Psoas muscle (tissue), 8 donors: ENCODE results near the gene LRRC4B. TPM values are rescaled to one million over a fixed set of nuclear protein-coding genes. Genes with fewer than 3 reads are reported as not detected.
"Not testable (repeated sequence)": the region's sequence is repeated elsewhere in the genome, so short reads cannot be mapped to it uniquely, and the experiment has no call there.

Source experiments
- ATAC-seq, 4 donors: fragments of 200-7000 bp; cut with Tn5 transposase; one replicate each; pipeline ENCODE4 v1.9.1; 2020; ENCODE audit warnings: moderate library complexity in 3 of 4, mild to moderate bottlenecking in 2 of 4
- DNase-seq, 2 donors: peaks; one replicate each; pipeline ENCODE4 v3.0.0-alpha.2; 2020
- H3K27ac ChIP-seq: fragments of 200-600 bp; one replicate; pipeline ENCODE4 v1.8.0; 2022
- H3K27me3 ChIP-seq, 3 donors: fragments of 200-600 bp in 1 of 3; one replicate each; pipeline versions ENCODE4 v1.6.1 to v1.8.0; 2013 to 2022; ENCODE audit warnings: low read length in 2 of 3, mild to moderate bottlenecking in 2 of 3, moderate library complexity in 1 of 3; ENCODE audit not compliant: insufficient read depth in 3 of 3
- H3K36me3 ChIP-seq, 2 donors: fragments of 200-600 bp in 1 of 2; one replicate each; pipeline versions ENCODE4 v1.6.1 to v1.8.0; 2013 to 2022; ENCODE audit warnings: low read depth in 1 of 2, mild to moderate bottlenecking in 1 of 2, moderate library complexity in 1 of 2; ENCODE audit not compliant: insufficient read depth in 1 of 2
- H3K4me1 ChIP-seq: fragments of 200-600 bp; one replicate; pipeline ENCODE4 v1.8.0; 2022
- H3K4me3 ChIP-seq: fragments of 200-600 bp; one replicate; pipeline ENCODE4 v1.8.0; 2022; ENCODE audit warnings: mild to moderate bottlenecking
- H3K9me3 ChIP-seq: fragments of 200-600 bp; one replicate; pipeline ENCODE4 v1.8.0; 2022
- WGBS, 3 donors: extraction: QIAGEN DNeasy Blood & Tissue Kit; methylation state at CpG; one replicate each; pipeline versions ENCODE4 v1.1.6 to v1.1.7; 2013; 5-methylcytosine and 5-hydroxymethylcytosine counted together
- intact Hi-C, 2 donors: fragments of 100-400 bp; cut with DNase I; formaldehyde crosslinking; loops; one replicate each; pipeline versions ENCODE4 v1.11.0 to v1.14.2; 2022
- long read RNA-seq, 2 donors: library from polyadenylated mRNA; unstranded; transcript quantifications; one replicate each; pipeline ENCODE4 v2.0.0, GENCODE V29; 2021
- polyA plus RNA-seq, 3 donors: library from polyadenylated mRNA; stranded (reverse); fragments of 200-250 nt; gene quantifications; one replicate each; pipeline ENCODE4 v1.2.3, GENCODE V29; 2013
- total RNA-seq, 4 donors: library from RNA; stranded (reverse); fragmentation: NEBNext Ultra II Directional in 2 of 4; extraction: Animal tissue kit (Norgen Biotek cat#: 25700) in 2 of 4; gene quantifications; one replicate each; pipeline versions ENCODE4 v1.2.1 to v1.2.4, GENCODE V29; 2021 to 2023
- TF ChIP-seq, protein P1 (sequence below): fragments of 200-600 bp; IDR thresholded peaks from one replicate; pipeline ENCODE4 v1.8.0; 2022; ENCODE audit warnings: antibody characterized with exemption
- donor health status: healthy with polysubstance abuse.
- donor health status: DM: no; HTN: no; CAD: no; lungs with moderate emphysema.
- donor health status: Bipolar disorder and iron deficiency.
- donor health status: healthy.
- donor health status: DM: yes; HTN: yes; CAD: no.
- donor health status: DM: no; HTN: no; CAD: no.
- donor health status: DM: no; HTN: no; CAD: no.
- donor health status: DM: yes; HTN: yes; CAD: no.

Gene LRRC4B, protein sequence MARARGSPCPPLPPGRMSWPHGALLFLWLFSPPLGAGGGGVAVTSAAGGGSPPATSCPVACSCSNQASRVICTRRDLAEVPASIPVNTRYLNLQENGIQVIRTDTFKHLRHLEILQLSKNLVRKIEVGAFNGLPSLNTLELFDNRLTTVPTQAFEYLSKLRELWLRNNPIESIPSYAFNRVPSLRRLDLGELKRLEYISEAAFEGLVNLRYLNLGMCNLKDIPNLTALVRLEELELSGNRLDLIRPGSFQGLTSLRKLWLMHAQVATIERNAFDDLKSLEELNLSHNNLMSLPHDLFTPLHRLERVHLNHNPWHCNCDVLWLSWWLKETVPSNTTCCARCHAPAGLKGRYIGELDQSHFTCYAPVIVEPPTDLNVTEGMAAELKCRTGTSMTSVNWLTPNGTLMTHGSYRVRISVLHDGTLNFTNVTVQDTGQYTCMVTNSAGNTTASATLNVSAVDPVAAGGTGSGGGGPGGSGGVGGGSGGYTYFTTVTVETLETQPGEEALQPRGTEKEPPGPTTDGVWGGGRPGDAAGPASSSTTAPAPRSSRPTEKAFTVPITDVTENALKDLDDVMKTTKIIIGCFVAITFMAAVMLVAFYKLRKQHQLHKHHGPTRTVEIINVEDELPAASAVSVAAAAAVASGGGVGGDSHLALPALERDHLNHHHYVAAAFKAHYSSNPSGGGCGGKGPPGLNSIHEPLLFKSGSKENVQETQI
- total RNA-seq: 1 to 10 TPM in 1 of 4 donors, under 1 TPM in 3; 0.19 to 1.0 (median 0.31) TPM
- polyA plus RNA-seq: under 1 TPM; 0.04 to 0.47 (median 0.32) TPM
- long read RNA-seq, donor 1: 0 reads
- long read RNA-seq, donor 2: 0 reads

DNA sequence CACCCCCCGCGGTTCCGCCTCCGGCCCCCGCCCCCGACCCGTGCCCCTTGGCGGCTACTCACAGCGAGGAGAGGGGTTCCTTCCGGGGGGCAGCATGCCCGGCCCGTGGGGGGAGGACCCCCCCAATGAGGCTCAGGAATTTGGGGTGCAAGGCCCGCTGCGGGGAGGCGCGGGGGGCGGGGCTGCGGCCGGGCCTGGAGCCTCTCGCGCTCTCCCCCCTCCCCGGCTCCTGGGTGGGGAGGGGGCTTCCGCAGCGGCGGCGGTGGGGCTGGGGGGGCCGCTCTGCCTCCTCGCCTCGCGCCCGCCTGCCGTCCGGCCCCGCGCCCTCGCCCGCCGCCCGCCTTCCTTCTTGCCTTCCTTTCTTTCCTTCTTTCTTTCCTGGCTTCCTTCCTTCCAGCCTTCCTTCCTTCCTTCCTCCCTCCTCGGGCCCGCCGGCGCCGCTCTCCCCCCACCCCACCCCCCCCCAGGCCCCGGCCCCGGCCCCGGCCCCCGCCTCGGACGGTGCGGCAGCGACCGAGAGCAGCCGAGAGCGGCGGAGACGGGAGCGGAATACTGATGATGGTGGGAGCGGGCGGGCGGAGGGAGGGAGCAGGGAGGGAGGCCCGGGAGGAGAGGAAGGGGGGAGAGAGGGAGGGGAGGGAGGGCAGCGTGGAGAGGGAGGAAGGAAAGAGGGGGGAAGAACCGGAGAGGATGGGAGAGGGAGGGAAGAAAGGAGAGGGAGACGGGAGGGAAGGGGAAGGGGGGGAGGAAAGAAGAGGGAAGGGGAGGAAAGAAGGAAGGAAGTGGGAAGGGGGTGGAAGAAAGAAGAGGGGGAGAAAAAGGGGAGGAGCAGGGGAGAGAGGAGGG, at the start of gene LRRC4B:
TSS of gene LRRC4B (minus strand) at position 554 of the 846 bp plus-strand sequence. CDS start 19,597 bp downstream, outside the sequence.
- DNase-seq (no peak), ATAC-seq (no peak)
- intact Hi-C loops: no loop called here
- no peaks in the 10 kb centered on the region for H3K4me1 ChIP-seq
- WGBS, 3 donors: 0 to 1% (median 1%) methylated on average over 32 to 65 of the region's 65 CpGs
- H3K27ac ChIP-seq: no peak within 1 kb of the TSS
- TF ChIP-seq, protein P1, sequence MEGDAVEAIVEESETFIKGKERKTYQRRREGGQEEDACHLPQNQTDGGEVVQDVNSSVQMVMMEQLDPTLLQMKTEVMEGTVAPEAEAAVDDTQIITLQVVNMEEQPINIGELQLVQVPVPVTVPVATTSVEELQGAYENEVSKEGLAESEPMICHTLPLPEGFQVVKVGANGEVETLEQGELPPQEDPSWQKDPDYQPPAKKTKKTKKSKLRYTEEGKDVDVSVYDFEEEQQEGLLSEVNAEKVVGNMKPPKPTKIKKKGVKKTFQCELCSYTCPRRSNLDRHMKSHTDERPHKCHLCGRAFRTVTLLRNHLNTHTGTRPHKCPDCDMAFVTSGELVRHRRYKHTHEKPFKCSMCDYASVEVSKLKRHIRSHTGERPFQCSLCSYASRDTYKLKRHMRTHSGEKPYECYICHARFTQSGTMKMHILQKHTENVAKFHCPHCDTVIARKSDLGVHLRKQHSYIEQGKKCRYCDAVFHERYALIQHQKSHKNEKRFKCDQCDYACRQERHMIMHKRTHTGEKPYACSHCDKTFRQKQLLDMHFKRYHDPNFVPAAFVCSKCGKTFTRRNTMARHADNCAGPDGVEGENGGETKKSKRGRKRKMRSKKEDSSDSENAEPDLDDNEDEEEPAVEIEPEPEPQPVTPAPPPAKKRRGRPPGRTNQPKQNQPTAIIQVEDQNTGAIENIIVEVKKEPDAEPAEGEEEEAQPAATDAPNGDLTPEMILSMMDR: no peak
- H3K27me3 ChIP-seq: peaks cover 0 to 68% (median 19%) of the 10 kb centered on the region in 3 donors
- no peaks in the 10 kb centered on the region for H3K36me3 ChIP-seq
- H3K9me3 ChIP-seq: no peaks in the 10 kb centered on the region
- H3K4me3 ChIP-seq: peak within 1 kb of the TSS; percentile 25

DNA sequence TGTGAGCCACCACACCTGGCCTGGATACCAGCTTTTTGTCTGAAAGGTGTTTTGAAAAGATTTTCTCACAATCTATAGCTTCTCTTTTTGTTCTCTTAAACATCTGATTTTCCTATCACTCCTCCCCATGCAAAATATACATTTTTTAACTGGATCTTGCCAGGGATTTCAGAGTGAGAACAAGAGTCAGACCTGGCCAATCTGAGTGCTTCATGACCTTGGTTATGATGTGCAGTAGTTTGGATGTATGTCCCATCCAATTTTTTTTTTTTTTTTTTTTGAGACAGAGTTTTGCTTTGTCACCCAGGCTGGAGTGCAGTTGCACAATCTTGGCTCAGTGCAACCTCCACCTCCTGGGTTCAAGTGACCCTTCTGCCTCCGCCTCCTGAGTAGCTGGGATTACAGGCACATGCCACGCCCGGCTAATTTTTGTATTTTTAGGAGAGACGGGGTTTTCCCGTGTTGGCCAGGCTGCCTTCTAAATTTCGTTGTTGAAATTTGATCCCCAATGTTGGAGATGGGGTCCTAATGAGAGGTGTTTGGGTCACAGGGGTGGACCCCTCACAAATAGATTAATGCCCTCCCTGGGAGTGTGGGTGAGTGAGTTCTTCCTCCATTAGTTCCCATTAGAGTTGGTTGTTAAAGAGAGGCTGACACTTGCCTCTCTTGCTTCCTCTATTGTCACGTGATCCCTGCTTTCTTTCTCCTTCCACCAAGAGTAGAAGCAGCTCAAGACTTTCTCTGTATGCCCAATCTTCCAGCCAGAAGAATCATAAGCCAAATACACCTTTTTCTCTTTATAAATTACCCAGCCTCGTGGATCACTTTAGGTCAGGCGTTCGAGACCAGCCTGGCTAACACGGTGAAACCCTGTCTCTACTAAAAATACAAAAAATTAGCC, 44.5 kb upstream of the LRRC4B start:
- ATAC-seq, H3K4me3 ChIP-seq, H3K36me3 ChIP-seq, H3K27ac ChIP-seq, H3K27me3 ChIP-seq, intact Hi-C loops, H3K9me3 ChIP-seq, DNase-seq, H3K4me1 ChIP-seq: not testable (repeated sequence)
- WGBS, 3 donors: 58 to 69% (median 68%) methylated on average over 11 of the region's 11 CpGs

DNA sequence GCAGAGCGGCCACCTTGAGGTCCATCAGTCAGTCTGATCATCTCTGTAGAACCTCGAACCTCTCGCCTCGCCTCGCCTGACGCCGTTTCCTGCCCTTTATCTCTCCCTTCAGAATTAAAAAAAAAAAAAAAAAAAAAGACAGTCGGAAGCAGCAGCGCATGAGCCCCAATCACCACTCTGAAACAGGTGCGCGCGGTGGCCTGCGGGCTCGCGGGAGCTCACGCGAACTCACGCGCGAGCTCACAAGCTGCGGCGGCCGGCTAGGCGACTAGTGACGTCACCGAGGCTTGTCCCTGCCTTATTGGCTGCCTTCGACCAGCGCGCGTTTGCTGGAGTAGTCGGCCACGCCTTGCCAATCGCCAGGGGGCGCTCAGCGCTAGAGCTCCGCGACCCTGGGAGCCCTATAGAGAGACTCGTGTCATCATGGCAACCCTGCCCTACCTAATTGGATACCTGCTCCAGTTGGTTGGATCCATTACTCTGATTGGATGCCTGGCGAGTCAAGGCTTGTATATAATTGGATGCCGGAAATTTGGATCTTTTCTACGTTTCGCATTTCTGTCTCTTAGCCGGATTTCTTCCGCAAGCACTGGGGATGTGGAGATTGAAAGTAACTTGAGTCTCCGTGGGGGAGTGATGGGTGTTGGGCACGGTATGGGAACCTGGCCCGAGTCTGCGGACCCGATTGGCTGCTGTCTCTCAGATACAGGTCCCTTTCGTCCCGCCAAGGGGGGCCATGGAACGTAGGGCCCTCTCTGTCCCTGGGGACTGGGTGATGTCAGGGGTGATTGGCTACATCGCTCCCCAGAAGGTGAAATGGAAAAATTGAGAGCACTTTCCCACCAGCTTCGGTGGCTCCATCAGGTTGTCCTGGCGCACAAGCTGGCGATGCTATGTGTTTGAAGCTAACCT, 39.9 kb upstream of the LRRC4B start:
- Histone ChIP-seq H3K27ac (no peak overlapping the region), H3K4me1 (no peaks in the 10 kb centered on the region), H3K36me3 (no peaks in the 10 kb centered on the region), H3K9me3 (no peaks in the 10 kb centered on the region), H3K27me3 (peaks cover 0 to 13% (median 3%) of the 10 kb centered on the region in 3 donors), H3K4me3 (no peak overlapping the region)
- WGBS, 3 donors: 9 to 14% (median 13%) methylated on average over 52 to 56 of the region's 56 CpGs
- DNase-seq (peak; percentile 58 to 74), ATAC-seq (peak in 2 of 4 donors; percentile 63 to 66)
- intact Hi-C loops: no loop called here
- TF ChIP-seq, protein P1: no peak

DNA sequence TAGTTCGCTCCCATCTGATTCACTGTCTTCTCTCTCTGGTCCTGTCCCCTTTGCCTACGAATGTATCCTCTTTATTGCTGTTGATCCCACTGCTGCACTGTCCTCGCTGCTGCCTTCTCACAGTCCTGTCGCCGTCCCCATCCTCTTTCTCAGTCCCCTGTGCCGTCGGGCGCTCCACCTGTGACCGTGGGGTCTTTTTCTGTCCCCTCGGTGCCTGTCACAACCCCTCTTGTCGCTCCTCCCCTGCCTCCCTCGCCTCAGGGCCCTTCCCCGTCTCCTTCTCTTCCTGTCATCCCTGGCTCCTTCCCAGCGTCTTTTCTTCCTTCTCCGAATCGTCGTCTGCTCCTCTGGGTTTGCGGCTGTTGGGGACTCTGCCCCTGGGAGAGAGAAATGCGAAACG, 39.2 kb upstream of the LRRC4B start:
- DNase-seq (no peak), ATAC-seq (no peak)
- H3K27ac ChIP-seq: no peak overlapping the region
- no peaks in the 10 kb centered on the region for H3K4me1 ChIP-seq
- WGBS, 3 donors: 57 to 63% (median 62%) methylated on average over 20 of the region's 20 CpGs
- TF ChIP-seq, protein P1: no peak
- intact Hi-C loops: no loop called here
- H3K9me3 ChIP-seq: no peaks in the 10 kb centered on the region
- H3K4me3 ChIP-seq: no peak overlapping the region
- no peaks in the 10 kb centered on the region for H3K36me3 ChIP-seq
- H3K27me3 ChIP-seq: peaks cover 0 to 20% (median 3%) of the 10 kb centered on the region in 3 donors

DNA sequence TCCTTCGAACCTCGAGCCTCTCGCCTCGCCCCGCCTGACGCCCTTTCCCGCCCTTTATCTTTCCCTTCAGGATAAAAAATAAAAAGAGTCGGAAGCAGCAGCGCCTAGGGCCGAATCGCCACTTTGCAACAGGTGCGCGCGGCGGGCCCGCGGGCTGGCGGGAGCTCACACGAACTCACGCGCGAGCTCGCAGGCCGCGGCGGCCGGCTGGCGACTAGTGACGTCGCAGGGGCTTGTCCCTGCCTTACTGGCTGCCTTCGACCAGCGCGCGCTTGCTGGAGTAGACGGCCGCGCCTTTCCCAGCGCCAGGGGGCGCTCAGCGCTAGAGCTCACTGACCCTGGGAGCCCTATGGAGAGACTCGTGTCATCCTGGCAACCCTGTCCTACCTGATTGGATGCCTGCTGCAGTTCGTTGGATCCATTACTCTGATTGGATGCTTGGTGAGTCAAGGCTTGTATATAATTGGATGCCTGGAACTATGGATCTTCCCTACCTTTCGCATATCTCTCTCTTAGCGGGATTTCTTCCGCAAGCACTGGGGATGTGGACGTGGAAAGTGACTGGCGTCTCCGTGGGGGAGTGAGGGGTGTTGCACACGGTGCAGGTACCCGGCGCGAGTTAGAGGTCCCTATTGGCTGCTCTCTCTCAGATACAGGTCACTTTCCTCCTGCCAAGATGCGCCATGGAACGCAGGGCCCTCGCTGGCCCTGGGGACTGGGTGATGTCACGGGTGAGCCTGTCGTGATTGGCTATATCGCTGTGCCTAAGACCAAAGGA, 38.0 kb upstream of the LRRC4B start:
- H3K9me3 ChIP-seq, DNase-seq, H3K4me3 ChIP-seq, H3K36me3 ChIP-seq, intact Hi-C loops, H3K27ac ChIP-seq, H3K4me1 ChIP-seq, ATAC-seq: not testable (repeated sequence)
- H3K27me3 ChIP-seq: peaks cover 0 to 30% (median 5%) of the 10 kb centered on the region in 3 donors
- WGBS, 3 donors: 30 to 43% (median 35%) methylated on average over 34 to 50 of the region's 58 CpGs
